BJ (cell line): Measurements from ENCODE around the gene R3HDM2. TPM values are rescaled to one million over a fixed set of nuclear protein-coding genes. Genes with fewer than 3 reads are reported as not detected.
A peak's percentile ranks its signal among the peaks of the same experiment; 100 is the strongest.
"Not testable (repeated sequence)": the region's sequence is repeated elsewhere in the genome, so short reads cannot be mapped to it uniquely, and the experiment has no call there.

Experiments
- CTCF ChIA-PET: fragments of 350-600 bp; formaldehyde crosslinking; extraction: SDS; loops from one replicate; lab custom pipeline; 2021; ENCODE audit warnings: antibody characterized with exemption, inconsistent platforms; lab: Yijun Ruan, JAX
- POLR2A ChIA-PET: fragments of 300-600 bp; sonication (Branson Sonifier 250); formaldehyde crosslinking; extraction: SDS; loops from one replicate; lab custom pipeline; 2021; ENCODE audit warnings: antibody characterized with exemption; lab: Charles Lee
- DNase-seq: peaks from one replicate; pipeline ENCODE4 v3.0.0-alpha.2; 2011; ENCODE audit warnings: low read depth
- H3K27me3 ChIP-seq: 2 replicates; pipeline ENCODE4 v1.6.0; 2011; ENCODE audit warnings: low read length; ENCODE audit not compliant: control insufficient read depth, insufficient read depth
- H3K36me3 ChIP-seq: 2 replicates; pipeline ENCODE4 v1.5.1; 2011; ENCODE audit warnings: low read length; ENCODE audit not compliant: control insufficient read depth, insufficient read depth
- H3K4me3 ChIP-seq: 2 replicates; pipeline ENCODE4 v1.5.1; 2011; ENCODE audit warnings: low read depth, mild to moderate bottlenecking, control low read depth, low read length
- polyA plus RNA-seq: library from polyadenylated mRNA; depleted of rRNA; stranded (reverse); fragments of >200 nt; gene quantifications from 2 replicates; pipeline ENCODE4 v1.2.3, GENCODE V29; 2011
- TF ChIP-seq, protein P1 (sequence below): IDR thresholded peaks from 2 replicates; pipeline ENCODE4 v1.5.1; 2011; ENCODE audit warnings: low read depth, mild to moderate bottlenecking, control low read depth, inconsistent platforms, low read length, moderate library complexity; ENCODE audit not compliant: insufficient read depth

The R3HDM2 gene
- polyA plus RNA-seq, 1 experiment: 27.4 TPM

DNA sequence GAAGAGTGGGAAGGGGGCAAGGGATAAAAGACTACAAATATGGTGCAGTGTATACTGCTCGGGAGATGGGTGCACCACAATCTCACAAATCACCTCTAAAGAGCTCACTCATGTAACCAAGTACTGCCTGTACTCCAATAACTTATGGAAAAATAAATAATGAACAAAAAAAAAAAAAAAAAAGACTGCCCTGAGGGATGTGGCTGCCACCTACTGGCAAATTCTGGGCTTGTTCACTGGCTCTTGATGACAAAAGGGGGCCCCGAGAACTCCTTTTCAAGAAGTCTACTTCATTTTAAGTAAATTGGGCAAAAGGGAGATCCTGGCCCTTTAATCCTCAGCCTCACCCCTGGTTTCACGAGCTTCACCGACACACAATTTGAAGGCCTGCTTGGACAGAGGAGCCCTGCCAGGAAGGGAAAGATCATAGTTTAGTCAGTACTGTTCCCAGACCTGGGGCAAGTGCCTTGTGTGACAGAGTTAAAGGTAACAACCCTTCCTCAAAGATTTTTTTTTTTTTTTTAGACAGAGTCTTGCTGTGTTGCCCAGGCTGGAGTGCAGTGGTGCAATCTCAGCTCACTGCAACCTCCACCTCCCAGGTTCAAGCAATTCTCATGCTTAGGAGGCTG lies 153.8 kb downstream of the R3HDM2 start:
- POLR2A ChIA-PET: interaction anchor here (0.5 to 0.7 kb wide), 2 partner anchors 64 to 110 kb away, joined by 3 to 7 read pairs; no protein-coding TSS in a partner anchor
- H3K4me3 ChIP-seq: no peak overlapping the region
- no peaks in the 10 kb centered on the region for H3K27me3 ChIP-seq
- H3K36me3 ChIP-seq: peaks cover 4% of the 10 kb centered on the region; the same call in 1 of the 2 replicates
- CTCF ChIA-PET: interaction anchor here (0.8 to 3.6 kb wide), 8 partner anchors 9 to 269 kb away, joined by 3 to 23 read pairs (median 6); no protein-coding TSS in a partner anchor
- no peak for DNase-seq
- TF ChIP-seq, protein P1, sequence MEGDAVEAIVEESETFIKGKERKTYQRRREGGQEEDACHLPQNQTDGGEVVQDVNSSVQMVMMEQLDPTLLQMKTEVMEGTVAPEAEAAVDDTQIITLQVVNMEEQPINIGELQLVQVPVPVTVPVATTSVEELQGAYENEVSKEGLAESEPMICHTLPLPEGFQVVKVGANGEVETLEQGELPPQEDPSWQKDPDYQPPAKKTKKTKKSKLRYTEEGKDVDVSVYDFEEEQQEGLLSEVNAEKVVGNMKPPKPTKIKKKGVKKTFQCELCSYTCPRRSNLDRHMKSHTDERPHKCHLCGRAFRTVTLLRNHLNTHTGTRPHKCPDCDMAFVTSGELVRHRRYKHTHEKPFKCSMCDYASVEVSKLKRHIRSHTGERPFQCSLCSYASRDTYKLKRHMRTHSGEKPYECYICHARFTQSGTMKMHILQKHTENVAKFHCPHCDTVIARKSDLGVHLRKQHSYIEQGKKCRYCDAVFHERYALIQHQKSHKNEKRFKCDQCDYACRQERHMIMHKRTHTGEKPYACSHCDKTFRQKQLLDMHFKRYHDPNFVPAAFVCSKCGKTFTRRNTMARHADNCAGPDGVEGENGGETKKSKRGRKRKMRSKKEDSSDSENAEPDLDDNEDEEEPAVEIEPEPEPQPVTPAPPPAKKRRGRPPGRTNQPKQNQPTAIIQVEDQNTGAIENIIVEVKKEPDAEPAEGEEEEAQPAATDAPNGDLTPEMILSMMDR: peak; percentile 61

DNA sequence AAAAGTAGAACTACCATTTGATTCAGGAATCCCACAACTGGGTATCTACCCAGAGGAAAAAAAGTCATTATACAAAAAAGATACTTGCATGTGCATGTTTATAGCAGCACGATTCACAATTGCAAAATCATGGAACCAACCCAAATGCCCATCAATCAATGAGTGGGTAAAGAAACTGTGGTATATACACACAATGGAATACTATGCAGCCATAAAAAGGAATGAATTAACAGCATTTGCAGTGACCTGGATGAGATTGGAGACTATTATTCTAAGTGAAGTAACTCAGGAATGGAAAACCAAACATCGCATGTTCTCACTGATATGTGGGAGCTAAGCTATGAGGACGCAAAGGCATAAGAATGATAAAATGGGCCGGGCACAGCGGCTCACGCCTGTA lies 154.6 kb downstream of the R3HDM2 start:
- ChIA-PET POLR2A (interaction anchor here (0.7 kb wide), 1 partner anchor 63 kb away, joined by 7 read pairs; no protein-coding TSS in a partner anchor), CTCF (interaction anchor here (1.4 to 3.6 kb wide), 4 partner anchors 10 to 177 kb away, joined by 4 to 23 read pairs (median 12); no protein-coding TSS in a partner anchor)
- H3K36me3 ChIP-seq, H3K4me3 ChIP-seq, DNase-seq, H3K27me3 ChIP-seq: not testable (repeated sequence)

DNA sequence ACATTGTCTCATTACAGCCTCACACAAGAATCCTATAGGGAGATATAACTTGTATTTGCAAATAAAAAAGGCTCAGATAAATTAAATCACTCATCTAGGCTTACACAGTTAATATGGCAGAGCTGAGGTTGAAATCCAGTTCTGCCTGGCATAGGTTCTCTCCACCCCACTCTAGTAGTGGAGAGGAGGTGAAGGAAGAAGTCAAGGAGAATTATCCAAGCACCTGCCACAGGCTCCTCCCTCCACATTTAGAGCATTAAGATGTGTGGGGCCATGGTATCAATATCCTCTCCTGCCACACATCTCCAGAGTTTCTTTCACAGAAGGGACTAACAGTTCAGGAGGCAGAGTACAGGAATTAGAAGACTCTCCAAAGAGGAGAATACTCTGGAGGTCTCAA lies 157.3 kb downstream of the R3HDM2 start:
- no peak for DNase-seq
- Histone ChIP-seq H3K4me3 (no peak overlapping the region), H3K36me3 (peaks cover 6% of the 10 kb centered on the region; the same call in 1 of the 2 replicates), H3K27me3 (no peaks in the 10 kb centered on the region)
- ChIA-PET CTCF (interaction anchor here (1.2 to 2.1 kb wide), 3 partner anchors 10 to 182 kb away, joined by 4 to 10 read pairs (median 5); partner anchors contain the start of gene INHBE), POLR2A (no interaction called here)
- TF ChIP-seq, protein P1: no peak

DNA sequence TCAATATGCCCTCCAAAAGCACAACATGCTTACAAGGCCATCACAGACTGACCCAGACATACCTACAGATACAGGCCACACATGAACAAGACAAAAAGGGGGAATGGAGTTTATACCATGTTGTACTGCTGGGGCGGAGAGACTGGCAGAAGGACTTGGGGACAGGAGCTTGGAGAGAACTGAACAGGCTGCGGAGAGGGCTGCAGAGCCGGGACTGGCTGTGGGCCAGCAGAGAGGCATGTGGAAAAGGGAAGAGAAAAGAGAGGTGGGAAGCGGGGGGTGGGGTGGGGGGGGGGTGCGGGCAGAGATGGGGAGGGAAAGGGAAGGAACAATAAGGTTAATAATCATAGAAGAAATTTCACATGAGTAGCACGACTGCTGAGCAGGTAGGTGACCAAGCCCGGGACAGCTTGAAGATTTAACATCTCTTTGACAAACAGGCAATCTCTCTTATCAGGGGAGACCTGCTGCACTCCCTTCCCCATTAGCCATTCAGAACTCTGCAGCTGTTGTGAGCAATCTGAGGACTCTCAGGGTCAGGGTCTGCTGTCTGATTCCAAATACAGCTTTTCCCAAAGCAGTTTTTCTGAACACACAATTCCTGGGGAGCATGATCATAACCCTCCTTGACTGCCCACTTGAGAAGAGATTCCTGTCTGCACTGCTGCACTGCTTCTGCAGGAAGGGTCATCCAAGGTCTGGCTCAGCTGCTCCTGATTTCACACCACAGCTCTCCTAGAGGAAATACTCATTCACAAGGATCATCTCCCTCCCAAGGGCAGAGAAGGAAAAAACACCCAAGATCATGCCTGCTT lies 158.3 kb downstream of the R3HDM2 start:
- POLR2A ChIA-PET: interaction anchor here (0.6 kb wide), 1 partner anchor 343 kb away, joined by 3 read pairs; no protein-coding TSS in a partner anchor
- H3K4me3 ChIP-seq: no peak overlapping the region
- H3K27me3 ChIP-seq: no peaks in the 10 kb centered on the region
- CTCF ChIA-PET: interaction anchor here (1.0 to 3.3 kb wide), 6 partner anchors 9 to 185 kb away, joined by 3 to 12 read pairs (median 8); partner anchors contain the start of gene INHBE
- peak; percentile 10 for DNase-seq
- H3K36me3 ChIP-seq: peaks cover 10% of the 10 kb centered on the region
- TF ChIP-seq, protein P1: no peak

DNA sequence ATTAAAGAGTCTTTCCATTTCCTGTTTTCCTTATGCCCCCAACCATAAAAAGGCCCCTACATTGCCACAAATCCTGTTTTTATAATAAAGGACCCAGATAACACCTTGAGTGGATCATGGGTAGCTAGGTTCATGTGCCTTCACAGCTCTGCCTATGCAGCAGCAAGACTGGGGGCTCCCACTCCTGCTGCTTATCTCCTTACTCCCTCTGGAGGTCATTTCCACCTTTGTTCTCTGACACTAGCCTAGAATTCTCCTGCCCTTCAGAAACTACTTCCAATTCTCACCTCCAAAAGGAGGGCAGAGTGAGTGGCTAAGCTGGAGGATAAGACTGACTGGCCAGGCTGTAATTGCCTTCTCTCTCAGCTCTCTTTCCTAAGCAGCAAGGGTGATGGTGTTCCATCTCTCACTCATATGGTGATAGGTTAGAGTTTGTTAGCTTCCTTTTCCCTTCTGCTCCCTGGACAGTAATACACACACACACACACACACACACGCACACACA lies 159.8 kb downstream of the R3HDM2 start:
- H3K27me3 ChIP-seq: no peaks in the 10 kb centered on the region
- H3K36me3 ChIP-seq: peaks cover 15% of the 10 kb centered on the region
- H3K4me3 ChIP-seq: no peak overlapping the region
- POLR2A ChIA-PET: interaction anchor here (0.5 kb wide), 1 partner anchor 32 kb away, joined by 3 read pairs; no protein-coding TSS in a partner anchor
- no peak for DNase-seq
- CTCF ChIA-PET: interaction anchor here (1.0 to 3.3 kb wide), 4 partner anchors 11 to 184 kb away, joined by 3 to 10 read pairs (median 5); partner anchors contain the start of gene INHBE
- TF ChIP-seq, protein P1: no peak
